Retinal pigment epithelial cell (primary cell): ENCODE data around the gene C9orf43.
"Not testable (repeated sequence)": the region's sequence is repeated elsewhere in the genome, so short reads cannot be mapped to it uniquely, and the experiment has no call there.

Source experiments
- DNase-seq: peaks from one replicate; pipeline ENCODE4 v3.0.0-alpha.2; 2010; ENCODE audit warnings: low read depth
- H3K4me3 ChIP-seq: 2 replicates; pipeline ENCODE4 v1.5.1; 2011; ENCODE audit warnings: mild to moderate bottlenecking, low read length, control low read depth, moderate library complexity
- TF ChIP-seq, protein P1 (sequence below): conservative IDR thresholded peaks from 2 replicates; pipeline ENCODE4 v1.5.1; 2011; ENCODE audit warnings: low read depth, low read length, control low read depth, inconsistent platforms

C9orf43 gene

GRCh38 chr9:113376634-113377567 lies 33.6 kb upstream of the C9orf43 start, which contains the start of gene HDHD3:
Gene HDHD3 (minus strand): TSS chr9:113376986. CDS start chr9:113374354, 2,632 bp downstream.
- H3K4me3 ChIP-seq, result peak within 1 kb of the TSS; percentile 79
- no peak for DNase-seq
- TF ChIP-seq, protein P1, sequence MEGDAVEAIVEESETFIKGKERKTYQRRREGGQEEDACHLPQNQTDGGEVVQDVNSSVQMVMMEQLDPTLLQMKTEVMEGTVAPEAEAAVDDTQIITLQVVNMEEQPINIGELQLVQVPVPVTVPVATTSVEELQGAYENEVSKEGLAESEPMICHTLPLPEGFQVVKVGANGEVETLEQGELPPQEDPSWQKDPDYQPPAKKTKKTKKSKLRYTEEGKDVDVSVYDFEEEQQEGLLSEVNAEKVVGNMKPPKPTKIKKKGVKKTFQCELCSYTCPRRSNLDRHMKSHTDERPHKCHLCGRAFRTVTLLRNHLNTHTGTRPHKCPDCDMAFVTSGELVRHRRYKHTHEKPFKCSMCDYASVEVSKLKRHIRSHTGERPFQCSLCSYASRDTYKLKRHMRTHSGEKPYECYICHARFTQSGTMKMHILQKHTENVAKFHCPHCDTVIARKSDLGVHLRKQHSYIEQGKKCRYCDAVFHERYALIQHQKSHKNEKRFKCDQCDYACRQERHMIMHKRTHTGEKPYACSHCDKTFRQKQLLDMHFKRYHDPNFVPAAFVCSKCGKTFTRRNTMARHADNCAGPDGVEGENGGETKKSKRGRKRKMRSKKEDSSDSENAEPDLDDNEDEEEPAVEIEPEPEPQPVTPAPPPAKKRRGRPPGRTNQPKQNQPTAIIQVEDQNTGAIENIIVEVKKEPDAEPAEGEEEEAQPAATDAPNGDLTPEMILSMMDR, result no peak

DNA sequence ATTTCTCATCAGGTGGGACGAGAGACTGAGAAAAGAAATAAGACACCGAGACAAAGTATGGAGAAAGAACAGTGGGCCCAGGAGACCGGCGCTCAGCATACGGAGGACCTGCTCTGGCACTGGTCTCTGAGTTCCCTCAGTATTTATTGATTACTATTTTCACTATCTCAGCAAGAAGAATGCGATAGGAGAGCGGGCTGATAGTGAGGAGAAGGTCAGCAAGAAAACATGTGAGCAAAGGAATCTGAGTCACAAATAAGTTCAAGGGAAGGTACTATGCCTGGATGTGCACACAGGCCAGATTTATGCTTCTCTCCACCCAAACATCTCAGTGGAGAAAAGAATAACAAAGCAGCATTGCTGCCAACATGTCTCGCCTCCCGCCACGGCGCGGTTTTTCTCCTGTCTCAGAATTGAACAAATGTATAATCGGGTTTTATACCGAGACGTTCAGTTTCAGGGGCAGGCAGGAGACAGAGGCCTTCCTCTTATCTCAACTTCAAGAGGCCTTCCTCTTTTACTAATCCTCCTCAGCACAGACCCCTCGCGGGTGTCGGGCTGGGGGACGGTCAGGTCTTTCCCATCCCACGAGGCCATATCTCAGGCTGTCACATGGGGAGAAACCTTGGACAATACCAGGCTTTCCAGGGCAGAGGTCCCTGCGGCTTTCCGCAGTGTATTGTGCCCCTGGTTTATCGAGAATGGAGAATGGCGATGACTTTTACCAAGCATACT lies 31.3 kb upstream of the C9orf43 start:
- not testable (repeated sequence) for DNase-seq

DNA sequence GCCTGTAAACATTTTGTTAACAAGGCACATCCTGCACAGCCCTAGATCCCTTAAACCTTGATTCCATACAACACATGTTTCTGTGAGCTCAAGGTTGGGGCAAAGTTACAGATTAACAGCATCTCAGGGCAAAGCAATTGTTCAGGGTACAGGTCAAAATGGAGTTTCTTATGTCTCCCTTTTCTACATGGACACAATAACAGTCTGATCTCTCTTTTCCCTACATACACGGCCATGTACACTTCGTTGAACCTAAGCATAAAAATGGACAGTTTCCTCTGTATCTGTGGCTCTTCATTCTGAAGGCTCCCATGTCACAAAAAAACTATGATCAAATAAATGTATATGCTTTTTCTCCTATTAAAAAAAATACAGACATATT lies 30.7 kb upstream of the C9orf43 start:
- not testable (repeated sequence) for H3K4me3 ChIP-seq, DNase-seq

More for the DNA sequence above, 31.3 kb upstream of the C9orf43 start:
- H3K4me3 ChIP-seq, result not testable (repeated sequence)

DNA sequence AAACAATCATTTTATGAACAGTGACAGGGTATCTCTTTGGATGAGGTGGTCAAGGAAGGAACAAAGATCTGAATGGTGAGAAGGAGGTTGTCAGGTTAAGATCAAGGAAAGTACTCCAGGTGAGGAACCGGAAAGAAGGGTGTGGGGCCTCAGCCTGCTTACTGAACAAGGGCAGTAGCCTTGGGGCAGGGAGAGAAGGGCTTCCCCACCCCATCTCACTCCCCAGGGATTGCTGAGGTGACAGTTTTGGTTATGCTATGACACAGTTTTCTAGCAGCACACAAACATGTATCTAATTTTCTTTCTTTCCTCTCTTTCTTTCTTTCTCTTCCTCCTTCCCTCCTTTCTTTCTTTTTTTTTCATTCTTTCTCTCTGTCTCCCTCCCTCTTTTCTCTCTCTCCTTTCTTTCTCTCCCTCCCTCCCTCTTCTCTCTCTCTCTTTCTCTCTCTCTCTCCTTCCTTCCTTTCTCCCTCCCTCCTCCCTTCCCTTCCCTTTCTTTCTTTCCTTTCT lies 29.6 kb upstream of the C9orf43 start:
- TF ChIP-seq, protein P1, result no peak
- H3K4me3 ChIP-seq, result no peak overlapping the region
- no peak for DNase-seq

GRCh38 chr9:113381441-113381840 lies 29.1 kb upstream of the C9orf43 start:
- not testable (repeated sequence) for DNase-seq

DNA sequence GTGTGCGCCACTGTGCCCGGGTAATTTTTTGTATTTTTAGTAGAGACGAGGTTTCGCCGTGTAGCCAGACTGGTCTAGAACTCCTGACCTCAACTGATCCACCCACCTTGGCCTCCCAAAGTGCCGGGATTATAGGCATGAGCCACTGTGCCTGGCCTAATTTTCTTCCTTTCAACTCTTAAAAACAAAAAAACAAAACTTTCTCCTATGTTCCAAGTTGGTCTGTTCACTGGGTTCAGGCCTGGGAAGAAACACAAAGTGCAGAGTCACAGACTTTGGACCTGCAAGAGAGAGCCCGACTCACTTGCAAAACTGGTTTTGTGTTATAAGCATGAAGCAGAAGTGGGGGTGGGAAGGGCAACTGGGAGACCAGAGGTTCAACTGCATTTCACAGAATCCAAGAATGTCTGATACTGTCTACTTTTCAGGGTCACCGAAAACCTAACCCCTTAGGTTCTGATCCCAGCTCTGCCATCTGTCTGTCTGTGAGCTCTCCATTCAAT lies 28.6 kb upstream of the C9orf43 start:
- DNase-seq, result no peak
- no peak overlapping the region for H3K4me3 ChIP-seq

More at GRCh38 chr9:113381441-113381840, 29.1 kb upstream of the C9orf43 start:
- not testable (repeated sequence) for H3K4me3 ChIP-seq

DNA sequence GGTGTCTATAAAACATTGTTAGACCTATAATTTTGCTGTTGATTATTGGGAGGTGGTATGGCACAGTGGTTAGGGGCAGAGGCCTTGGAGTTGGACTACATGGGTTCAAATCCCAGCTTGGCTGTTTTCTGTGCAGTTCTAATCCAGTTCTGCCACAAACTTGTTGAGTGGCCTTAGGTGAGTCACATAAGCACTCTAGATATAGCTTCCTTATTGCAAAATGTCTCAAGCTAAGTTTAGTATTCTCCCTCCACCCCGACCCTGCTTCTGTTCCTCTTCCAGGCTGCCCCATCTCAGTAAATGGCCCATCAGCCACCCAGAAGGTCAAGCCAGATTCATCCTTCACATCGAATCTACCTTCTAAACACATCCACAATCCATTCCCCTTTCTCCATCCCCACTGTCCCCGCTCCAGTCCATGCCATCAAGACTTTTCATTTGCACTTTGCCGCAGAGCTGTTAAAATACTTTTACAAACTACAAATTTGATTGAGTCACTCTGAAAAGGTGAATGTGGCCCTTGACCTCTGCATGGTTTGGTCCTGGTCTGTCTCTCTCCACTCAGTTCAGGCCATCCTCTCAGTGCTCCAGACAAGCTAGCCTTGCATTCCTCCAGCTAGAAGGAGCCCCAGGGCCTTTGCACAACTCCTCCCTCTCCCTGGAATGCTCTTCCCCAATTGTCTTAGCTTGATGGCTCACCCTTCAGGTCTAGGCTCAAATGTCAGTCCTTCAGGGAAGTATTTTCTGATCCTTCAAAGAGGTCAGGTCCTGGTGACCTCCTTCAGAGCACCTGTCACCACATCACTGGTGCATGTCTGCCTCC lies 23.8 kb upstream of the C9orf43 start:
- TF ChIP-seq, protein P1, result no peak
- H3K4me3 ChIP-seq, result no peak overlapping the region
- DNase-seq, result no peak

More for the DNA sequence above, 28.6 kb upstream of the C9orf43 start:
- TF ChIP-seq, protein P1, result no peak
